Measurements from ENCODE around the gene UGT1A10.

Gene UGT1A10

GRCh38 chr2:233820774-233821105 lies 184.5 kb downstream of the UGT1A10 start:
- TF ChIP-seq CTCF (conservative IDR thresholded peaks at IDR 0.05; ENCODE audit: low read length) = no peak
- DNase-seq (ENCODE audit: low read depth) = no peak
- H3K4me3 ChIP-seq (ENCODE audit: low read length) = no peak overlapping the region

- TF ChIP-seq CTCF (conservative IDR thresholded peaks at IDR 0.05; ENCODE audit: low read length) = no peak
- H3K4me3 ChIP-seq (ENCODE audit: low read length) = no peak overlapping the region
- DNase-seq (ENCODE audit: low read depth) = no peak
Measured at GRCh38 chr2:233821196-233821595, 184.9 kb downstream of the UGT1A10 start.

GRCh38 chr2:233821709-233822100 lies 185.5 kb downstream of the UGT1A10 start:
- no peak for DNase-seq (ENCODE audit: low read depth)
- TF ChIP-seq CTCF (conservative IDR thresholded peaks at IDR 0.05; ENCODE audit: low read length) = no peak
- no peak overlapping the region for H3K4me3 ChIP-seq (ENCODE audit: low read length)

GRCh38 chr2:233822101-233822771 lies 186.0 kb downstream of the UGT1A10 start:
- TF ChIP-seq CTCF (conservative IDR thresholded peaks at IDR 0.05; ENCODE audit: low read length) = no peak
- DNase-seq (ENCODE audit: low read depth) = no peak
- H3K4me3 ChIP-seq (ENCODE audit: low read length) = no peak overlapping the region

Measured in AG10803 (cell line).